Panc1 (cell line): ENCODE results near the gene CWC25. TPM values are rescaled to one million over a fixed set of nuclear protein-coding genes. Genes with fewer than 3 reads are reported as not detected.

Source experiments
- ATAC-seq: fragments of 200-7000 bp; cut with Tn5 transposase; 2 replicates; pipeline ENCODE4 v1.9.1; 2020; ENCODE audit warnings: mild to moderate bottlenecking, moderate library complexity
- BruUV-seq: library from RNA; stranded (reverse); fragments of 400-500 nt; replicated peaks from 2 replicates; lab custom pipeline; 2021; lab: Mats Ljungman, UMichigan
- CTCF ChIA-PET: fragments of 300-600 bp; sonication (Branson Sonifier 250); formaldehyde crosslinking; loops from one replicate; lab custom pipeline; 2022; ENCODE audit warnings: antibody characterized with exemption; lab: Charles Lee
- POLR2A ChIA-PET: fragments of 300-600 bp; sonication (Branson Sonifier 250); formaldehyde crosslinking; loops from one replicate; lab custom pipeline; 2022; ENCODE audit warnings: antibody characterized with exemption; lab: Charles Lee
- DNase-seq: peaks from one replicate; pipeline ENCODE4 v3.0.0-alpha.2; 2010; ENCODE audit warnings: low read depth, low spot score
- H3K27ac ChIP-seq: 2 replicates; pipeline ENCODE4 v1.5.1; 2011; ENCODE audit warnings: mild to moderate bottlenecking, low read length, inconsistent platforms
- H3K27me3 ChIP-seq: fragments of 200-500 bp; sonication (Bioruptor generic); 2 replicates; pipeline ENCODE4 v1.6.0; 2014; ENCODE audit warnings: low read length, inconsistent platforms; ENCODE audit not compliant: control insufficient read depth, insufficient read depth
- H3K36me3 ChIP-seq: fragments of 200-500 bp; sonication (Bioruptor generic); 2 replicates; pipeline ENCODE4 v1.5.1; 2014; ENCODE audit warnings: inconsistent platforms, mild to moderate bottlenecking, low read length, moderate library complexity; ENCODE audit not compliant: control insufficient read depth, insufficient read depth
- H3K4me1 ChIP-seq: 2 replicates; pipeline ENCODE4 v1.5.1; 2011; ENCODE audit warnings: inconsistent platforms, mild to moderate bottlenecking, low read length, moderate library complexity; ENCODE audit not compliant: control insufficient read depth, insufficient read depth
- H3K4me3 ChIP-seq, 2 experiments: 2 replicates each; pipeline ENCODE4 v1.5.1; 2011 to 2012; ENCODE audit warnings: low read depth in 2 of 2, low read length in 2 of 2, mild to moderate bottlenecking in 2 of 2, inconsistent platforms in 1 of 2, moderate library complexity in 1 of 2
- H3K9me3 ChIP-seq: fragments of 200-500 bp; sonication (Bioruptor generic); 2 replicates; pipeline ENCODE4 v1.5.1; 2014; ENCODE audit warnings: low read depth, mild to moderate bottlenecking, inconsistent platforms, low read length, moderate library complexity; ENCODE audit not compliant: control insufficient read depth, insufficient read depth
- CTCF ChIP-seq: fragments of 450-650 bp; IDR thresholded peaks from 2 replicates; pipeline ENCODE4 v1.5.1; 2017; ENCODE audit warnings: mild to moderate bottlenecking
- POLR2AphosphoS5 ChIP-seq: IDR thresholded peaks from 2 replicates; pipeline ENCODE4 v1.6.1; 2012; ENCODE audit warnings: mild to moderate bottlenecking, low read depth, low read length, moderate library complexity
- SIN3A ChIP-seq: IDR thresholded peaks from 2 replicates; pipeline ENCODE4 v1.6.1; 2012; ENCODE audit warnings: low read depth, mild to moderate bottlenecking, low read length, moderate library complexity, borderline replicate concordance; ENCODE audit not compliant: insufficient read depth
- TCF7L2 ChIP-seq: IDR thresholded peaks from 2 replicates; pipeline ENCODE4 v1.6.1; 2011; ENCODE audit warnings: mild to moderate bottlenecking, low read depth, low read length, inconsistent platforms
- in situ Hi-C: cut with HindIII; loops from 2 replicates; pipeline ENCODE4 v1.10.0; 2016; ENCODE audit warnings: low sequenced_read_pairs, low pct_unique_long_range_greater_than_20kb
- intact Hi-C: fragments of 100-400 bp; cut with micrococcal nuclease; formaldehyde crosslinking; loops from one replicate; pipeline ENCODE4 v1.10.0; 2022; ENCODE audit not compliant: unreplicated experiment
- total RNA-seq: library from RNA; stranded (reverse); gene quantifications from one replicate; pipeline ENCODE4 v1.2.1, GENCODE V29; 2021; ENCODE audit not compliant: unreplicated experiment
- TF ChIP-seq, protein P1 (sequence below), 2 experiments: IDR thresholded peaks; 2 replicates each; pipeline ENCODE4 v1.6.1; 2011 to 2012; ENCODE audit warnings: low read depth in 2 of 2, control low read depth in 1 of 2, low read length in 1 of 2, mild to moderate bottlenecking in 1 of 2, moderate library complexity in 1 of 2; ENCODE audit not compliant: insufficient read depth in 1 of 2

Gene CWC25
- total RNA-seq, 1 experiment from 2014 or later: 13.6 TPM

DNA sequence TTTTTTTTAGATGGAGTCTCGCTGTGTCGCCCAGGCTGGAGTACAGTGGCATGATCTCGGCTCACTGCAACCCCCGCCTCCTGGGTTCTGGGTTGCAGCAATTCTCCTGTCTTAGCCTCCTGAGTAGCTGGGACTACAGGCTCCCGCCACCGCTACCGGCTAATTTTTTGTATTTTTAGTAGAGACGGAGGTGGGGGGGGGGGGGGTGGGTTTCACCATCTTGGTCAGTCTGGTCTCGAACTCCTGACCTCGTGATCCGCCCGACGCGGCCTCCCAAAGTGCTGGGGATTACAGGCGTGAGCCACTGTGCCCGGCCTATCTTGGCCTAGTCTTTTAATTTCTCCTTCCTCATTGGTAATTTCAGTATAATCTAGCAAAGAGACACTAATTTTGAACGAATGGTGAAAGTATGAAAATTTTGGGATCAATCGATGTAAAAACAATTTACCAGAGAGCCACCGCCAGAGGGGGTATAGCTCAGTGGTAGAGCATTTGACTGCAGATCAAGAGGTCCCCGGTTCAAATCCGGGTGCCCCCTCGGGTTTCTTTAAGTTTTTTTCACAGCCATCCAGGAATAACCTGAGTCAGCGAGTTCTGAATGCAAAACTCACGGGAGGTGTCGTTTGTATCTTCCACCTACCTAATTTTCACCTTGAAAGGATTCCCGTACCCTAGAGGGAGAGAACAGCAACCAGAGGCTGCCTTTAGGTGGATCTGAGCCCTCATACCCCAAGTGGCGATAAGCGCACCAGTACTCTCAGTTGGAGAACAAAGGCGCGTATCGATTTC lies 42.3 kb upstream of the CWC25 start:
- ATAC-seq (peak; percentile 46), DNase-seq (no peak)
- peak overlapping the region; percentile 89 for H3K27ac ChIP-seq
- intact Hi-C loops: no loop called here
- no peaks in the 10 kb centered on the region for H3K9me3 ChIP-seq
- TF ChIP-seq TCF7L2 (no peak; the same call in 1 of the 2 replicates), CTCF (no peak), POLR2AphosphoS5 (no peak), SIN3A (no peak)
- TF ChIP-seq, protein P1, sequence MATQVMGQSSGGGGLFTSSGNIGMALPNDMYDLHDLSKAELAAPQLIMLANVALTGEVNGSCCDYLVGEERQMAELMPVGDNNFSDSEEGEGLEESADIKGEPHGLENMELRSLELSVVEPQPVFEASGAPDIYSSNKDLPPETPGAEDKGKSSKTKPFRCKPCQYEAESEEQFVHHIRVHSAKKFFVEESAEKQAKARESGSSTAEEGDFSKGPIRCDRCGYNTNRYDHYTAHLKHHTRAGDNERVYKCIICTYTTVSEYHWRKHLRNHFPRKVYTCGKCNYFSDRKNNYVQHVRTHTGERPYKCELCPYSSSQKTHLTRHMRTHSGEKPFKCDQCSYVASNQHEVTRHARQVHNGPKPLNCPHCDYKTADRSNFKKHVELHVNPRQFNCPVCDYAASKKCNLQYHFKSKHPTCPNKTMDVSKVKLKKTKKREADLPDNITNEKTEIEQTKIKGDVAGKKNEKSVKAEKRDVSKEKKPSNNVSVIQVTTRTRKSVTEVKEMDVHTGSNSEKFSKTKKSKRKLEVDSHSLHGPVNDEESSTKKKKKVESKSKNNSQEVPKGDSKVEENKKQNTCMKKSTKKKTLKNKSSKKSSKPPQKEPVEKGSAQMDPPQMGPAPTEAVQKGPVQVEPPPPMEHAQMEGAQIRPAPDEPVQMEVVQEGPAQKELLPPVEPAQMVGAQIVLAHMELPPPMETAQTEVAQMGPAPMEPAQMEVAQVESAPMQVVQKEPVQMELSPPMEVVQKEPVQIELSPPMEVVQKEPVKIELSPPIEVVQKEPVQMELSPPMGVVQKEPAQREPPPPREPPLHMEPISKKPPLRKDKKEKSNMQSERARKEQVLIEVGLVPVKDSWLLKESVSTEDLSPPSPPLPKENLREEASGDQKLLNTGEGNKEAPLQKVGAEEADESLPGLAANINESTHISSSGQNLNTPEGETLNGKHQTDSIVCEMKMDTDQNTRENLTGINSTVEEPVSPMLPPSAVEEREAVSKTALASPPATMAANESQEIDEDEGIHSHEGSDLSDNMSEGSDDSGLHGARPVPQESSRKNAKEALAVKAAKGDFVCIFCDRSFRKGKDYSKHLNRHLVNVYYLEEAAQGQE (IDR thresholded peaks at IDR 0.05; ENCODE audit: insufficient read depth in 1 of 2, low read depth in 2 of 2, low read length in 1 of 2): no peak
- peak overlapping the region; percentile 87 to 94 for H3K4me3 ChIP-seq
- no peaks in the 10 kb centered on the region for H3K27me3 ChIP-seq
- BruUV-seq: no TSS peak
- ChIA-PET CTCF (no interaction called here), POLR2A (no interaction called here)
- peaks cover 11% of the 10 kb centered on the region for H3K4me1 ChIP-seq
- in situ Hi-C loops: no loop called here
- no peaks in the 10 kb centered on the region; the same call in 1 of the 2 replicates for H3K36me3 ChIP-seq

- in situ Hi-C loops (no loop called here), intact Hi-C loops (no loop called here)
- H3K4me1 ChIP-seq: no peaks in the 10 kb centered on the region; the same call in 1 of the 2 replicates
- ATAC-seq: no peak
- no peaks in the 10 kb centered on the region for H3K36me3 ChIP-seq
- TF ChIP-seq, protein P1 (IDR thresholded peaks at IDR 0.05; ENCODE audit: insufficient read depth in 1 of 2, low read depth in 2 of 2, low read length in 1 of 2): no peak
- TF ChIP-seq SIN3A (no peak), CTCF (peak; percentile 72)
- POLR2A ChIA-PET: no interaction called here
- DNase-seq: no peak
- H3K27ac ChIP-seq: peak overlapping the region; percentile 32; the same call in 1 of the 2 replicates
- H3K4me3 ChIP-seq: no peak overlapping the region
- no peaks in the 10 kb centered on the region for H3K27me3 ChIP-seq
- BruUV-seq: no TSS peak
- H3K9me3 ChIP-seq: no peaks in the 10 kb centered on the region
- CTCF ChIA-PET: no interaction called here
Measured at GRCh38 chr17:38864636-38865398, 39.7 kb upstream of the CWC25 start.
